Keratinocyte (primary cell): ENCODE measurements around the gene PRDM10.

Experiments used
- EZH2 ChIP-seq: IDR thresholded peaks from one replicate; pipeline ENCODE4 v1.6.1; 2012; ENCODE audit warnings: inconsistent platforms, mild to moderate bottlenecking, low read length, moderate library complexity
- TF ChIP-seq, protein P1 (sequence below), 3 experiments: IDR thresholded peaks in 1 of 3; conservative IDR thresholded peaks in 1 of 3; optimal IDR thresholded peaks in 1 of 3; 2 replicates in 2 of 3; 3 replicates in 1 of 3; pipeline versions ENCODE3 to v1.5.1; 2011; ENCODE audit warnings: low read length in 3 of 3, mild to moderate bottlenecking in 3 of 3, moderate library complexity in 2 of 3, control low read depth in 1 of 3, inconsistent platforms in 1 of 3; ENCODE audit not compliant: insufficient read depth in 2 of 3; ENCODE audit errors: extremely low read depth in 1 of 3

GRCh38 chr11:130022799-130023198, 20.2 kb upstream of the PRDM10 start:
- TF ChIP-seq, protein P1, sequence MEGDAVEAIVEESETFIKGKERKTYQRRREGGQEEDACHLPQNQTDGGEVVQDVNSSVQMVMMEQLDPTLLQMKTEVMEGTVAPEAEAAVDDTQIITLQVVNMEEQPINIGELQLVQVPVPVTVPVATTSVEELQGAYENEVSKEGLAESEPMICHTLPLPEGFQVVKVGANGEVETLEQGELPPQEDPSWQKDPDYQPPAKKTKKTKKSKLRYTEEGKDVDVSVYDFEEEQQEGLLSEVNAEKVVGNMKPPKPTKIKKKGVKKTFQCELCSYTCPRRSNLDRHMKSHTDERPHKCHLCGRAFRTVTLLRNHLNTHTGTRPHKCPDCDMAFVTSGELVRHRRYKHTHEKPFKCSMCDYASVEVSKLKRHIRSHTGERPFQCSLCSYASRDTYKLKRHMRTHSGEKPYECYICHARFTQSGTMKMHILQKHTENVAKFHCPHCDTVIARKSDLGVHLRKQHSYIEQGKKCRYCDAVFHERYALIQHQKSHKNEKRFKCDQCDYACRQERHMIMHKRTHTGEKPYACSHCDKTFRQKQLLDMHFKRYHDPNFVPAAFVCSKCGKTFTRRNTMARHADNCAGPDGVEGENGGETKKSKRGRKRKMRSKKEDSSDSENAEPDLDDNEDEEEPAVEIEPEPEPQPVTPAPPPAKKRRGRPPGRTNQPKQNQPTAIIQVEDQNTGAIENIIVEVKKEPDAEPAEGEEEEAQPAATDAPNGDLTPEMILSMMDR (optimal IDR thresholded peaks at IDR 0.05 in 1 of 3, IDR thresholded peaks at IDR 0.05 in 1 of 3, conservative IDR thresholded peaks at IDR 0.05 in 1 of 3; ENCODE audit: extremely low read depth in 1 of 3, insufficient read depth in 2 of 3, low read length in 3 of 3) = no peak
- no peak for TF ChIP-seq EZH2
